Smooth muscle cell (in vitro differentiated cells): Measurements from ENCODE around the gene ISCU. TPM values are rescaled to one million over a fixed set of nuclear protein-coding genes. Genes with fewer than 3 reads are reported as not detected.

Experiments
- DNase-seq: peaks from one replicate; lab custom pipeline; 2025; ENCODE audit not compliant: unreplicated experiment; lab: John Stamatoyannopoulos, UW
- H2AFZ ChIP-seq: fragments of 200-600 bp; sonication (generic); 2 replicates; pipeline ENCODE4 v1.6.0; 2016; ENCODE audit warnings: antibody characterized with exemption, low read depth, mild to moderate bottlenecking
- H3F3A ChIP-seq: fragments of 200-600 bp; sonication (generic); 2 replicates; pipeline ENCODE4 v1.6.0; 2017; ENCODE audit warnings: antibody characterized with exemption, low read depth
- H3K27ac ChIP-seq: fragments of 200-600 bp; sonication (generic); 2 replicates; pipeline ENCODE4 v1.5.1; 2016; ENCODE audit warnings: low read depth, mild to moderate bottlenecking
- H3K27me3 ChIP-seq: fragments of 200-600 bp; sonication (generic); 2 replicates; pipeline ENCODE4 v1.6.1; 2016; ENCODE audit warnings: low read depth, mild to moderate bottlenecking
- H3K36me3 ChIP-seq: fragments of 200-600 bp; sonication (generic); 2 replicates; pipeline ENCODE4 v1.5.1; 2016; ENCODE audit warnings: low read depth
- H3K4me1 ChIP-seq: fragments of 200-600 bp; sonication (generic); 2 replicates; pipeline ENCODE4 v1.5.1; 2016; ENCODE audit warnings: low read depth
- H3K4me2 ChIP-seq: fragments of 200-600 bp; sonication (generic); 2 replicates; pipeline ENCODE4 v1.6.0; 2016; ENCODE audit warnings: mild to moderate bottlenecking
- H3K4me3 ChIP-seq: fragments of 200-600 bp; sonication (generic); 2 replicates; pipeline ENCODE4 v1.5.1; 2016; ENCODE audit warnings: mild to moderate bottlenecking
- H3K79me2 ChIP-seq: fragments of 200-600 bp; sonication (generic); 2 replicates; pipeline ENCODE4 v1.6.0; 2016; ENCODE audit warnings: low read depth, mild to moderate bottlenecking
- H3K9ac ChIP-seq: fragments of 200-600 bp; sonication (generic); 2 replicates; pipeline ENCODE4 v1.6.0; 2016; ENCODE audit warnings: low read depth
- H3K9me3 ChIP-seq: fragments of 200-600 bp; sonication (generic); replicated peaks from 2 replicates; pipeline ENCODE4 v1.5.1; 2016; ENCODE audit warnings: low read depth
- H4K20me1 ChIP-seq: fragments of 200-600 bp; sonication (generic); 2 replicates; pipeline ENCODE4 v1.6.0; 2016; ENCODE audit warnings: low read depth
- CTCF ChIP-seq: fragments of 200-600 bp; sonication (generic); IDR thresholded peaks from 2 replicates; pipeline ENCODE4 v1.5.1; 2017; ENCODE audit warnings: borderline replicate concordance, mild to moderate bottlenecking, antibody characterized with exemption; ENCODE audit not compliant: insufficient read depth, poor library complexity, severe bottlenecking
- WGBS: methylation state at CpG from one replicate; pipeline ENCODE4 v1.1.7; 2016; ENCODE audit warnings: low lambda C conversion rate; 5-methylcytosine and 5-hydroxymethylcytosine counted together
- polyA plus RNA-seq: library from polyadenylated mRNA; unstranded; fragments of >200 nt; fragmentation: Nextera tagmentation; extraction: Ambion mirVana; gene quantifications from 2 replicates; pipeline ENCODE4 v1.2.1, GENCODE V29; 2016
- total RNA-seq: library from RNA; depleted of rRNA; stranded (reverse); fragments of >200 nt; gene quantifications from 2 replicates; pipeline ENCODE4 v1.2.3, GENCODE V29; 2014

Gene ISCU
- total and polyA plus RNA-seq, 2 experiments from 2014 or later: 138 to 140 TPM

GRCh38 chr12:108612788-108613282 is 50.4 kb downstream of the ISCU start:
- no peak for DNase-seq
- no peak for TF ChIP-seq CTCF
- no peak overlapping the region for H2AFZ ChIP-seq
- no peaks in the 10 kb centered on the region for H3K27me3 ChIP-seq
- no peaks in the 10 kb centered on the region for H3K4me1 ChIP-seq
- no peaks in the 10 kb centered on the region for H4K20me1 ChIP-seq
- no peak overlapping the region for H3K4me2 ChIP-seq
- H3K36me3 ChIP-seq: no peaks in the 10 kb centered on the region
- H3K9me3 ChIP-seq: no peaks in the 10 kb centered on the region
- peaks cover 7% of the 10 kb centered on the region for H3F3A ChIP-seq
- H3K27ac ChIP-seq: peak overlapping the region; percentile 64
- H3K79me2 ChIP-seq: no peaks in the 10 kb centered on the region
- H3K9ac ChIP-seq: no peak overlapping the region
- H3K4me3 ChIP-seq: no peak overlapping the region
- 76% methylated on average over 8 of the region's 8 CpGs for WGBS

GRCh38 chr12:108613548-108613947 is 51.2 kb downstream of the ISCU start:
- WGBS: 70% methylated on average over 9 of the region's 9 CpGs
- no peak overlapping the region for H3K27ac ChIP-seq
- H3K36me3 ChIP-seq: no peaks in the 10 kb centered on the region
- H4K20me1 ChIP-seq: no peaks in the 10 kb centered on the region
- H3K4me2 ChIP-seq: no peak overlapping the region
- peak overlapping the region; percentile 0 for H2AFZ ChIP-seq
- no peaks in the 10 kb centered on the region for H3K79me2 ChIP-seq
- peak; percentile 15 for DNase-seq
- no peak overlapping the region for H3K4me3 ChIP-seq
- H3K4me1 ChIP-seq: no peaks in the 10 kb centered on the region
- no peaks in the 10 kb centered on the region for H3K27me3 ChIP-seq
- peaks cover 7% of the 10 kb centered on the region for H3F3A ChIP-seq
- H3K9ac ChIP-seq: no peak overlapping the region
- TF ChIP-seq CTCF: no peak
- no peaks in the 10 kb centered on the region for H3K9me3 ChIP-seq

GRCh38 chr12:108614041-108614440 is 51.6 kb downstream of the ISCU start:
- no peak overlapping the region for H3K4me3 ChIP-seq
- H3K27ac ChIP-seq: no peak overlapping the region
- no peaks in the 10 kb centered on the region for H3K4me1 ChIP-seq
- H3K36me3 ChIP-seq: no peaks in the 10 kb centered on the region
- H4K20me1 ChIP-seq: no peaks in the 10 kb centered on the region
- H3F3A ChIP-seq: peaks cover 7% of the 10 kb centered on the region
- H3K27me3 ChIP-seq: no peaks in the 10 kb centered on the region
- no peak overlapping the region for H3K9ac ChIP-seq
- no peak overlapping the region for H3K4me2 ChIP-seq
- 92% methylated on average over 4 of the region's 4 CpGs for WGBS
- H3K79me2 ChIP-seq: no peaks in the 10 kb centered on the region
- no peaks in the 10 kb centered on the region for H3K9me3 ChIP-seq
- no peak for TF ChIP-seq CTCF
- H2AFZ ChIP-seq: no peak overlapping the region
- DNase-seq: no peak

- DNase-seq: no peak
- Histone ChIP-seq H3F3A (peaks cover 7% of the 10 kb centered on the region), H3K9ac (no peak overlapping the region), H2AFZ (no peak overlapping the region), H3K4me3 (no peak overlapping the region), H3K27ac (no peak overlapping the region), H3K4me2 (no peak overlapping the region), H3K9me3 (no peaks in the 10 kb centered on the region), H3K27me3 (no peaks in the 10 kb centered on the region), H3K79me2 (no peaks in the 10 kb centered on the region), H3K36me3 (no peaks in the 10 kb centered on the region), H4K20me1 (no peaks in the 10 kb centered on the region), H3K4me1 (no peaks in the 10 kb centered on the region)
- TF ChIP-seq CTCF: no peak
- WGBS: 95% methylated on average over 6 of the region's 6 CpGs
These were observed 52.2 kb downstream of the ISCU start for GRCh38 chr12:108614639-108615038.
